Tracheal epithelial cell (primary cell): Measurements from ENCODE around the gene SLC25A20. TPM values are rescaled to one million over a fixed set of nuclear protein-coding genes. Genes with fewer than 3 reads are reported as not detected.

Source experiments
- total RNA-seq: library from RNA; depleted of rRNA; stranded (reverse); fragments of >200 nt; gene quantifications from 2 replicates; pipeline ENCODE4 v1.2.1, GENCODE V29; 2014

SLC25A20 gene
- 5.5 and 8.9 TPM in 2 replicates for total RNA-seq

DNA sequence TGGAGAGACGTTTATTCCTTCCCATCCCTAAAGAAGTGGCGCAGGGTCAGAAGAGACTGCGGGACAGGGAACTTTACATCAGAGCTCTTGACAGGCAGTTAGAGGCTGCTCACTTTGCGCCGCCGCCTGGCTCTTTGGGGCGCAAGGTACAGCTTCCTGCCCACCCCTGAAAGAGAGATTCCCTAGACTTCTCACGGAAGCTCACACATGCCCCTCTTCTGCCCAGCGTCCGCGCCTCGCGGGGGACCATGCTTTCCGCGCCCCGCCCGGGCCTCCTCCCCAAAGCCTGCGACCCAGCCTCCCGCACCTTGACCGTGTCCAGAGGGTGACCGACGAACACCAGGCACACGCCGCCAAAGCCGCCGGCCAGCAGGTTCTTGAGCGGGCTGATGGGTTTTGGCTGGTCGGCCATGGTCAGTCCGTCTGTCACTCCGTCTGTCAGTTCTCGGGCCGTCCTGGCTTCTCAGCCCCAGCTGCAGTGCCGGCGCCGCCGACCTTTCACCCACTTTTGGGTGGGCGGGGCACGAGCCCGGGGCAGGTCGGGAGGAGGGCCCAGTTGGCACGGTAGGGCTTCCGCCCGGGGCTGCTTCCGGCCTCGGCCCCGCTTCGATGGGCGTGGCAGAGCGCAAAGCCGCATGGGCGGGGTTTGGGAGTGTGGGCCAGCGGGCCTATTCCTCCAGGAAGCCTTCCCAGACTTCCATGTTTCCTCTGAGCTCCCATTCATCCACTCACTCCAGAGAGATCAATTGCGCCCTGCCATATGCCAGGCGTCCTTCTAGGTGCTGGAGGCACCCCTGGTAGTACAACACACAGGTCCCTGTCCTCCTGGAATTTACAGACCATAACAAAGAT lies at the start of gene SLC25A20:
Gene SLC25A20, minus strand, starts transcription at position 500 of the 852 bp plus-strand sequence. Its CDS starts 88 bp downstream, at position 412.

GRCh38 chr3:48918388-48919214 lies 19.9 kb upstream of the SLC25A20 start, which contains the start of gene ARIH2:
TSS of gene ARIH2 (plus strand) at chr3:48918842. CDS start at chr3:48927559, 8,717 bp downstream.

GRCh38 chr3:48847504-48848423 lies 50.9 kb downstream of the SLC25A20 start, which contains the start of gene PRKAR2A:
TSS of gene PRKAR2A (minus strand) at chr3:48847874. CDS start at chr3:48847596, 278 bp downstream.

Other genes starting within 250 kb of the SLC25A20 start
- gene CELSR3, start 236.0 kb downstream of the SLC25A20 start, total RNA-seq: 1.4 and 3.4 TPM in 2 replicates
- gene NCKIPSD, start 213.0 kb downstream of the SLC25A20 start, total RNA-seq: 7.9 and 11.8 TPM in 2 replicates
- 39.8 and 39.9 TPM in 2 replicates for gene IP6K2, start 181.7 kb downstream of the SLC25A20 start, total RNA-seq
- 24.6 and 35.8 TPM in 2 replicates for gene PRKAR2A, start 51.0 kb downstream of the SLC25A20 start, total RNA-seq
- gene ARIH2, start 20.0 kb upstream of the SLC25A20 start, total RNA-seq: 85.5 and 87.5 TPM in 2 replicates
- gene P4HTM, start 91.4 kb upstream of the SLC25A20 start, total RNA-seq: 15.4 and 20.7 TPM in 2 replicates
- gene WDR6, start 108.5 kb upstream of the SLC25A20 start, total RNA-seq: 46.3 and 54.7 TPM in 2 replicates
- 52.9 and 62.2 TPM in 2 replicates for gene DALRD3, start 119.7 kb upstream of the SLC25A20 start, total RNA-seq
- gene NDUFAF3, start 123.2 kb upstream of the SLC25A20 start, total RNA-seq: 49.4 and 59.8 TPM in 2 replicates
- 361 and 466 TPM in 2 replicates for gene IMPDH2, start 130.5 kb upstream of the SLC25A20 start, total RNA-seq
- gene QRICH1, start 195.2 kb upstream of the SLC25A20 start, total RNA-seq: 55.6 and 88.7 TPM in 2 replicates
- gene QARS1, start 205.9 kb upstream of the SLC25A20 start, total RNA-seq: 304 and 395 TPM in 2 replicates
- gene USP19, start 221.9 kb upstream of the SLC25A20 start, total RNA-seq: 39.5 and 48.4 TPM in 2 replicates
- 288 and 328 TPM in 2 replicates for gene LAMB2, start 234.2 kb upstream of the SLC25A20 start, total RNA-seq